Duodenal mucosa (tissue), 2 donors: ENCODE data around the gene RORB.

Experiments
- H3K27ac ChIP-seq: one replicate; pipeline ENCODE4 v1.7.0; 2013; ENCODE audit warnings: low read depth, low read length
- H3K27me3 ChIP-seq, 2 donors: one replicate each; pipeline ENCODE4 v1.7.0; 2013; ENCODE audit warnings: low read length in 2 of 2, control low read depth in 1 of 2; ENCODE audit not compliant: insufficient read depth in 2 of 2, control insufficient read depth in 1 of 2
- H3K36me3 ChIP-seq, 2 donors: one replicate each; pipeline ENCODE4 v1.7.0; 2013; ENCODE audit warnings: low read length in 2 of 2, control low read depth in 1 of 2; ENCODE audit not compliant: insufficient read depth in 2 of 2, control insufficient read depth in 1 of 2
- H3K4me1 ChIP-seq, 2 donors: one replicate each; pipeline ENCODE4 v1.7.0; 2013; ENCODE audit warnings: low read length in 2 of 2, control low read depth in 1 of 2; ENCODE audit not compliant: insufficient read depth in 2 of 2, control insufficient read depth in 1 of 2
- H3K4me3 ChIP-seq, 2 donors: one replicate each; pipeline ENCODE4 v1.7.0; 2013; ENCODE audit warnings: low read length in 2 of 2, low read depth in 1 of 2
- H3K9ac ChIP-seq, 2 donors: one replicate each; pipeline ENCODE4 v1.7.0; 2013; ENCODE audit warnings: low read length in 2 of 2, low read depth in 1 of 2
- H3K9me3 ChIP-seq, 2 donors: one replicate each; pipeline ENCODE4 v1.7.0; 2013; ENCODE audit warnings: low read length in 2 of 2, control low read depth in 1 of 2; ENCODE audit not compliant: control insufficient read depth in 1 of 2

Gene RORB

DNA sequence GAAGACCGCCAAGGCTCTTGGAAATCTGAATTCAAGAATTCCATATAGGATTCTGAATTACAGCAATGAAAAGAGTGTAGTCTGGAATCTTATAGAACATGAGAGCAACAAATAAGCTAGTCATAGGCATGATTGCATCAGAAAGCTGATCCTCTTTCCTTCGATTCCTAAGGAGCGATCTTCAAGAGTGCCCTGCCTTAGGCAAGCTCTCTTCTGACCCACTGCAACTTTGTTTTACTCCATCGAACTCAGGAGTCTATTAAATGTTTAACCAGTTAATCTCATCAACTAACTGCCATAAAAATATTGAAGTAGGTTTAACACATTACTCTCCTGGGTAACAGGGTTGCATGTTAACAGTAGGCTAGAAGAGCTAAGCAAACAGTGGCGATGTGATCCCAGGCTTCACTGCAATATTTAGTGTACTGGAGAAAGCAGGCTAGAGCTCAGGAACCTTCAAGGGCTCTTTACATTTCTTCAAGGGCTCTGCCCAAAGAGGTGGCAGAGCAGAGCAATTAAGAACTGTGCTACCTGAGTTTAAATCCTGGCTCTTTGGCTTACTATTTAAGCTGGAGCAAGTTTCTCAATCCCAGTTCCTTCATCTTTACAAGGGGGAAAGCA, 146.3 kb downstream of the RORB start:
- H3K4me3 ChIP-seq: no peak overlapping the region
- H3K27me3 ChIP-seq: no peaks in the 10 kb centered on the region
- no peaks in the 10 kb centered on the region for H3K36me3 ChIP-seq
- no peaks in the 10 kb centered on the region for H3K9me3 ChIP-seq
- no peak overlapping the region for H3K9ac ChIP-seq
- H3K4me1 ChIP-seq: no peaks in the 10 kb centered on the region
- no peak overlapping the region for H3K27ac ChIP-seq

GRCh38 chr9:74644023-74644422, 146.9 kb downstream of the RORB start:
- Histone ChIP-seq H3K4me3 (no peak overlapping the region), H3K27ac (no peak overlapping the region), H3K4me1 (no peaks in the 10 kb centered on the region), H3K9me3 (no peaks in the 10 kb centered on the region), H3K27me3 (no peaks in the 10 kb centered on the region), H3K9ac (no peak overlapping the region), H3K36me3 (no peaks in the 10 kb centered on the region)

DNA sequence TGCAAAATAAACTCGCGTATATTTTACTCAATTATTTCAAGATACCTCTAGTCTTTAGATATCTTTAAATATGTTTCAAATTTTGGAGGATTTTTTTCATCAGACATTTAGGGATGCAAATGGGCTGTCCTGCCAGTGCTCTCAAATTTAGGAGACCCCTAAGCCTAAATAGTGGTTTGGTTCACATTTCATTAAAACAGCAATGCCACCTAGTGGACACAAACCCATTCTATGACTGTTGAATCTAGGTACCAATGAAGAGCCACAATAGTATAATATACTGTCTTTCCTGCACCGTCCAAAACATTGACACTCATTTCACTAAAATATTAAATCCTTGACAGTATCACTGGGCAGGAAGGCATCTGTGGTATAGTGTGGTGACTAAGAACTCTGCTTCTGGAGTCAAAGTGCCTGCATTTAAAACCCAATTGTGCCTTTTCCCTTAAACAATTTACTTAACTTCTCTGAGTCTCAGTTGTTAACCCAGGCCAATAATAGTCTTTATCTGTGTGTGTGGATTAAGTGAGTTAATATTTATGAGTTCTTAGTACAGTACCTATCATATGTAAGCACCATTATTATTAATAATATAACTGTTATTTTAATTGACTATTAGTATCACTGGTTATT, 148.0 kb downstream of the RORB start:
- no peaks in the 10 kb centered on the region for H3K4me1 ChIP-seq
- H3K9me3 ChIP-seq: no peaks in the 10 kb centered on the region
- no peak overlapping the region for H3K9ac ChIP-seq
- no peak overlapping the region for H3K27ac ChIP-seq
- H3K4me3 ChIP-seq: no peak overlapping the region
- no peaks in the 10 kb centered on the region for H3K27me3 ChIP-seq
- no peaks in the 10 kb centered on the region for H3K36me3 ChIP-seq

- no peak overlapping the region for H3K9ac ChIP-seq
- no peak overlapping the region for H3K27ac ChIP-seq
- no peaks in the 10 kb centered on the region for H3K36me3 ChIP-seq
- no peak overlapping the region for H3K4me3 ChIP-seq
- no peaks in the 10 kb centered on the region for H3K9me3 ChIP-seq
- no peaks in the 10 kb centered on the region for H3K4me1 ChIP-seq
- peaks cover 0 to 4% of the 10 kb centered on the region in 2 donors for H3K27me3 ChIP-seq
Observed at GRCh38 chr9:74653410-74654080, 156.4 kb downstream of the RORB start.

DNA sequence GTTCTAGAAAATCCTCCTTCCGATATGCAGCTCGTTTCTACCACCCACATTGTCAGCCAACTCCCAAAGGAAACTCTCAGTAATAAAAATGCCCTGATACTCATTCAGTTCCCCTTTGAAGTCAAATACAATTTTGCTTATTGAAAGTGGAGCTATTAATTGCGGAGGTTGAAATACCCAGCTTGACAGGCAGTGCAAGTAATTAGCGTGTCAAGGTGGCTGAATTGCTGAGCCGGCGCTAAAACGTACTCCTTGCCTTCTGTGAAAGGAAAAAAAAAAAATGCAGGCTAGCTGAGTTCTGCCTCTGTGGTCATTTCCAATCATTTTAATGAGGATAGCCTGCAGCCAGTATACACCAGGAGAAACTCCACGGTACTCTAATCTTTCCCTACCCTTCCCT, 165.5 kb downstream of the RORB start:
- Histone ChIP-seq H3K4me1 (no peaks in the 10 kb centered on the region), H3K9me3 (no peaks in the 10 kb centered on the region), H3K36me3 (no peaks in the 10 kb centered on the region), H3K27ac (no peak overlapping the region), H3K9ac (no peak overlapping the region), H3K27me3 (no peaks in the 10 kb centered on the region), H3K4me3 (no peak overlapping the region)

GRCh38 chr9:74663439-74663838, 166.3 kb downstream of the RORB start:
- Histone ChIP-seq H3K9me3 (no peaks in the 10 kb centered on the region), H3K27ac (no peak overlapping the region), H3K27me3 (no peaks in the 10 kb centered on the region)

DNA sequence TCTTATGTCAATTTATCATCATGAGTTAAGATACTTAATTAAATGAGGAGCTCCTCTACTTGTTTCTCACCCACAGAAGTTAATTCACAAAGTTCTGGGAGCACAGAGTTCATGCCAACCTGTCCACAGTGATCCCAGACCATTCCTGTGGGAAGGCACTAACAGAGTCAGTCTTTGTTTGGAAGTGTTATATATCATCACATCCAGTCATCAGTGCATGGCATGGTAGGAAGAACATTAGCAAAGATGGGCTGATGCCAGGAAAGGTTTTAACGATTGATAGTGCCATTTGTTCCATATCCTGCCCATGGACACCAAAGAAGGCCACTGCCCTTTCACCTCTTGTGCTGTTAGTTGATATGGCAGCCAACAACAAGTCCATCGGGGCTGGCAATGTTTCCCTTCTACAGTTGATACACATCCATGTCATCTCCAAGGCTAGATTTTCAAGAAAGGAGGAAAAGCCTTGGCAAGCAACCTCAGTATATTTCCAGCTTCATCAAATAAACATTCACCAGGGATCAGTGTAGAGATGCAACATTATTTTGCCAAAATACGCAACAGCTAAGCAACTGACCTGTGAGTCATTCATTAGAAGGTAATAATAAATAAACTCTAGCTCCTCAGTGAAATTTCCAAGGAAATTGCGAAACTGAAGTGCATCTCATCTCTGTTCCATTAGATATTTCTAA, 169.6 kb downstream of the RORB start:
- H3K36me3 ChIP-seq: no peaks in the 10 kb centered on the region
- no peaks in the 10 kb centered on the region for H3K9me3 ChIP-seq
- H3K4me1 ChIP-seq: no peaks in the 10 kb centered on the region
- no peak overlapping the region for H3K27ac ChIP-seq
- H3K4me3 ChIP-seq: no peak overlapping the region
- no peaks in the 10 kb centered on the region for H3K27me3 ChIP-seq
- H3K9ac ChIP-seq: no peak overlapping the region

More at GRCh38 chr9:74663439-74663838, 166.3 kb downstream of the RORB start:
- no peaks in the 10 kb centered on the region for H3K36me3 ChIP-seq
- H3K4me1 ChIP-seq: no peaks in the 10 kb centered on the region
- H3K4me3 ChIP-seq: no peak overlapping the region
- H3K9ac ChIP-seq: no peak overlapping the region

DNA sequence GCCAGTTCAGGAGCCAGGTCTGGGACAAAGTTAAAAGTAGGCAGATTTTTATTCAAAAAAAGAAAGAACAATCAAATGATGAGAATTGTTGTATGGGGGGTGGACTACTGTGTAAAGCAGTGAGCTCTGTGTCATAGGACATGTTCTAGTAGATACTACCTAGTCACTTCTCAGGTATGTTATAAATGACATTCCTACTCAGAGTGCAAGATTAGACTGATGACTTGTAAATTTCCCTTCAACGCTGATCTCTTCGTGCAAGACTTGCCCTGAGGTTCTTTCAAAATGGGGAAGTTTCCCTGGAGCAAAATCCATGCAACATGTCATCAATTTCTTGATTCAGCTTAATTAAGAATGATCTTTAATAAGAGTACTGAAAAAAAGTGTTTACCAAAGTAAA, 175.1 kb downstream of the RORB start:
- Histone ChIP-seq H3K9ac (no peak overlapping the region), H3K4me3 (no peak overlapping the region), H3K9me3 (no peaks in the 10 kb centered on the region), H3K27me3 (peaks cover 0 to 2% of the 10 kb centered on the region in 2 donors), H3K27ac (no peak overlapping the region), H3K36me3 (no peaks in the 10 kb centered on the region), H3K4me1 (no peaks in the 10 kb centered on the region)

- no peaks in the 10 kb centered on the region for H3K9me3 ChIP-seq
- H3K36me3 ChIP-seq: no peaks in the 10 kb centered on the region
- no peak overlapping the region for H3K9ac ChIP-seq
- H3K4me3 ChIP-seq: no peak overlapping the region
- H3K27me3 ChIP-seq: peaks cover 0 to 2% of the 10 kb centered on the region in 2 donors
- no peaks in the 10 kb centered on the region for H3K4me1 ChIP-seq
- H3K27ac ChIP-seq: no peak overlapping the region
Observed at GRCh38 chr9:74674077-74674476, 176.9 kb downstream of the RORB start.

- Histone ChIP-seq H3K9ac (no peak overlapping the region), H3K27ac (no peak overlapping the region), H3K9me3 (no peaks in the 10 kb centered on the region), H3K4me1 (no peaks in the 10 kb centered on the region), H3K27me3 (no peaks in the 10 kb centered on the region), H3K4me3 (no peak overlapping the region), H3K36me3 (no peaks in the 10 kb centered on the region)
Observed at GRCh38 chr9:74681906-74682305, 184.8 kb downstream of the RORB start.
